MG63 (cell line): ENCODE measurements around the gene DESI2. TPM values are rescaled to one million over a fixed set of nuclear protein-coding genes. Genes with fewer than 3 reads are reported as not detected.
A peak's percentile ranks its signal among the peaks of the same experiment; 100 is the strongest.
"Not testable (repeated sequence)": the region's sequence is repeated elsewhere in the genome, so short reads cannot be mapped to it uniquely, and the experiment has no call there.

Experiments
- DNase-seq: peaks from one replicate; pipeline ENCODE4 v3.0.0-alpha.2; 2020
- H3K27me3 ChIP-seq: fragments of 250-450 bp; sonication (Bioruptor Pico); 2 replicates; pipeline ENCODE4 v1.5.1; 2020; ENCODE audit warnings: mild to moderate bottlenecking, moderate library complexity
- H3K36me3 ChIP-seq: fragments of 250-450 bp; sonication (Bioruptor Pico); 2 replicates; pipeline ENCODE4 v1.5.1; 2020; ENCODE audit warnings: mild to moderate bottlenecking, moderate library complexity
- H3K4me3 ChIP-seq: fragments of 250-450 bp; sonication (Bioruptor Pico); 2 replicates; pipeline ENCODE4 v1.5.1; 2020; ENCODE audit warnings: mild to moderate bottlenecking, moderate library complexity
- H3K9me3 ChIP-seq: fragments of 250-450 bp; sonication (Bioruptor Pico); 2 replicates; pipeline ENCODE4 v1.5.1; 2020; ENCODE audit warnings: mild to moderate bottlenecking, moderate library complexity
- total RNA-seq: library from RNA; depleted of rRNA; stranded (reverse); fragments of >200 nt; shearing (Covaris generic); gene quantifications from 2 replicates; pipeline ENCODE4 v1.2.3, GENCODE V29; 2014; ENCODE audit warnings: low replicate concordance

Gene DESI2
- total RNA-seq, 1 experiment from 2014 or later, result 101 TPM

GRCh38 chr1:244713332-244713731, 60.4 kb downstream of the DESI2 start:
- no peaks in the 10 kb centered on the region for H3K27me3 ChIP-seq
- no peak for DNase-seq
- H3K36me3 ChIP-seq, result peaks cover 4% of the 10 kb centered on the region
- no peaks in the 10 kb centered on the region for H3K9me3 ChIP-seq
- no peak overlapping the region for H3K4me3 ChIP-seq

- no peak for DNase-seq
These were observed 75.0 kb downstream of the DESI2 start for GRCh38 chr1:244727871-244728474.

GRCh38 chr1:244730153-244730933, 77.4 kb downstream of the DESI2 start:
- peaks cover 2% of the 10 kb centered on the region; the same call in 1 of the 2 replicates for H3K9me3 ChIP-seq
- DNase-seq, result peak; percentile 31
- no peaks in the 10 kb centered on the region for H3K36me3 ChIP-seq
- no peaks in the 10 kb centered on the region for H3K27me3 ChIP-seq
- no peak overlapping the region for H3K4me3 ChIP-seq

More at GRCh38 chr1:244727871-244728474, 75.0 kb downstream of the DESI2 start:
- Histone ChIP-seq H3K36me3 (no peaks in the 10 kb centered on the region), H3K9me3 (no peaks in the 10 kb centered on the region), H3K4me3 (no peak overlapping the region), H3K27me3 (no peaks in the 10 kb centered on the region)

GRCh38 chr1:244730934-244731434, 78.1 kb downstream of the DESI2 start:
- Histone ChIP-seq H3K36me3 (no peaks in the 10 kb centered on the region), H3K27me3 (no peaks in the 10 kb centered on the region), H3K9me3 (peaks cover 3% of the 10 kb centered on the region; the same call in 1 of the 2 replicates), H3K4me3 (no peak overlapping the region)
- DNase-seq, result no peak

- Histone ChIP-seq H3K36me3 (no peaks in the 10 kb centered on the region), H3K4me3 (no peak overlapping the region), H3K27me3 (no peaks in the 10 kb centered on the region), H3K9me3 (peaks cover 3% of the 10 kb centered on the region; the same call in 1 of the 2 replicates)
- DNase-seq, result no peak
These were observed 78.7 kb downstream of the DESI2 start for GRCh38 chr1:244731651-244732050.

GRCh38 chr1:244732851-244733450, 80.0 kb downstream of the DESI2 start:
- Histone ChIP-seq H3K36me3 (no peaks in the 10 kb centered on the region), H3K4me3 (no peak overlapping the region), H3K9me3 (peaks cover 3% of the 10 kb centered on the region; the same call in 1 of the 2 replicates), H3K27me3 (no peaks in the 10 kb centered on the region)
- no peak for DNase-seq

GRCh38 chr1:244735404-244735803, 82.5 kb downstream of the DESI2 start:
- H3K4me3 ChIP-seq, result no peak overlapping the region
- H3K27me3 ChIP-seq, result no peaks in the 10 kb centered on the region
- H3K9me3 ChIP-seq, result peaks cover 3% of the 10 kb centered on the region; the same call in 1 of the 2 replicates
- DNase-seq, result no peak
- H3K36me3 ChIP-seq, result no peaks in the 10 kb centered on the region

- H3K27me3 ChIP-seq, result no peaks in the 10 kb centered on the region
- no peak for DNase-seq
- peaks cover 3% of the 10 kb centered on the region; the same call in 1 of the 2 replicates for H3K9me3 ChIP-seq
- H3K36me3 ChIP-seq, result no peaks in the 10 kb centered on the region
- no peak overlapping the region for H3K4me3 ChIP-seq
These were observed 83.1 kb downstream of the DESI2 start for GRCh38 chr1:244735876-244736561.

GRCh38 chr1:244739140-244739539, 86.2 kb downstream of the DESI2 start:
- H3K9me3 ChIP-seq, H3K4me3 ChIP-seq, H3K27me3 ChIP-seq, H3K36me3 ChIP-seq, DNase-seq: not testable (repeated sequence)

GRCh38 chr1:244740027-244740617, 87.2 kb downstream of the DESI2 start:
- H3K9me3 ChIP-seq, H3K4me3 ChIP-seq, H3K27me3 ChIP-seq, H3K36me3 ChIP-seq: not testable (repeated sequence)
- DNase-seq, result peak; percentile 56

- Histone ChIP-seq H3K36me3 (no peaks in the 10 kb centered on the region), H3K4me3 (no peak overlapping the region)
- DNase-seq, result no peak
These were observed 88.8 kb downstream of the DESI2 start for GRCh38 chr1:244741692-244742091.

GRCh38 chr1:244749230-244750016, 96.5 kb downstream of the DESI2 start:
- Histone ChIP-seq H3K9me3 (no peaks in the 10 kb centered on the region), H3K4me3 (no peak overlapping the region), H3K27me3 (no peaks in the 10 kb centered on the region), H3K36me3 (no peaks in the 10 kb centered on the region)
- no peak for DNase-seq

More at GRCh38 chr1:244741692-244742091, 88.8 kb downstream of the DESI2 start:
- Histone ChIP-seq H3K27me3 (no peaks in the 10 kb centered on the region), H3K9me3 (no peaks in the 10 kb centered on the region)

GRCh38 chr1:244751271-244751895, 98.5 kb downstream of the DESI2 start:
- no peaks in the 10 kb centered on the region for H3K27me3 ChIP-seq
- no peaks in the 10 kb centered on the region for H3K9me3 ChIP-seq
- DNase-seq, result no peak
- H3K36me3 ChIP-seq, result no peaks in the 10 kb centered on the region
- no peak overlapping the region for H3K4me3 ChIP-seq

GRCh38 chr1:244755673-244756072, 102.7 kb downstream of the DESI2 start:
- no peak overlapping the region for H3K4me3 ChIP-seq
- H3K27me3 ChIP-seq, result no peaks in the 10 kb centered on the region
- DNase-seq, result no peak

More at GRCh38 chr1:244755673-244756072, 102.7 kb downstream of the DESI2 start:
- Histone ChIP-seq H3K9me3 (no peaks in the 10 kb centered on the region), H3K36me3 (no peaks in the 10 kb centered on the region)
